ENCODE results near the gene CNKSR3.

The CNKSR3 gene

DNA sequence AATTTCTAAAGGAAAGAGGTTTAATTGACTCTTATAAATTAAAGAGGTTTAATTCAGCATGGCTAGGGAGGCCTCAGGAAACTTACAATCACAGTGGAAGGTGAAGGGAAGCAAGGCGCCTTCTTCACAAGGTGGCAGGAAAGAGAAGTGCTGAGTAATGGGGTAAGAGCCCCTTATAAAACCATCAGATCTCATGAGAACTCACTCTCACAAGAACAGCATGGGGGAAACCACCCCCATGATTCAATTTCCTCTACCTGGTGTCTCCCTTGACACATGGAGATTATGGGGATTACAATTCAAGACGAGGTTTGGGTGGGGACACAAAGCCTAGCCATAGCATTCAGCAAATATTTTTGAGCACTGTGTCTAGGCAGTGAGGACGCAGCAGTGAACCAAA lies 150.0 kb downstream of the CNKSR3 start:
- ChIA-PET POLR2A (interaction anchor here (0.6 kb wide), 1 partner anchor 1256 kb away, joined by 3 read pairs; no protein-coding TSS in a partner anchor), CTCF (no interaction called here)
- TF ChIP-seq, protein P1, sequence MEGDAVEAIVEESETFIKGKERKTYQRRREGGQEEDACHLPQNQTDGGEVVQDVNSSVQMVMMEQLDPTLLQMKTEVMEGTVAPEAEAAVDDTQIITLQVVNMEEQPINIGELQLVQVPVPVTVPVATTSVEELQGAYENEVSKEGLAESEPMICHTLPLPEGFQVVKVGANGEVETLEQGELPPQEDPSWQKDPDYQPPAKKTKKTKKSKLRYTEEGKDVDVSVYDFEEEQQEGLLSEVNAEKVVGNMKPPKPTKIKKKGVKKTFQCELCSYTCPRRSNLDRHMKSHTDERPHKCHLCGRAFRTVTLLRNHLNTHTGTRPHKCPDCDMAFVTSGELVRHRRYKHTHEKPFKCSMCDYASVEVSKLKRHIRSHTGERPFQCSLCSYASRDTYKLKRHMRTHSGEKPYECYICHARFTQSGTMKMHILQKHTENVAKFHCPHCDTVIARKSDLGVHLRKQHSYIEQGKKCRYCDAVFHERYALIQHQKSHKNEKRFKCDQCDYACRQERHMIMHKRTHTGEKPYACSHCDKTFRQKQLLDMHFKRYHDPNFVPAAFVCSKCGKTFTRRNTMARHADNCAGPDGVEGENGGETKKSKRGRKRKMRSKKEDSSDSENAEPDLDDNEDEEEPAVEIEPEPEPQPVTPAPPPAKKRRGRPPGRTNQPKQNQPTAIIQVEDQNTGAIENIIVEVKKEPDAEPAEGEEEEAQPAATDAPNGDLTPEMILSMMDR (IDR thresholded peaks at IDR 0.05; ENCODE audit: control extremely low read depth, extremely low read depth, low read depth, missing control alignments) = no peak
- no peak for DNase-seq (ENCODE audit: extremely low spot score)

DNA sequence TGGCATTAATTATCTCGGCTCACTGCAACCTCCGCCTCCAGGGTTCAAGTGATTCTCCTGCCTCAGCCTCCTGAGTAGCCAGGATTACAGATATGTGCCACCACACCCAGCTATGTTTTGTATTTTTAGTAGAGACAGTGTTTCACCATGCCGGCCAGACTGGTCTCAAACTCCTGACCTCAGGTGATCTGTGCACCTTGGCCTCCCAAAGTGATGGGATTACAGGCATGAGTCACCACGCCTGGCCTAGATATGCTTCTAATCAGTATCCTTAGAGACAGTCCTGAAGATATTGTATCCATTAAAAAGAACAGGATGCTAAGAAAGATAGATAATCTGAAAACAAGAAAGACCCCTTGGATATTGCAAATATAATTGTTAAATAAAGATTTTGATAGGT lies 150.8 kb downstream of the CNKSR3 start:
- POLR2A ChIA-PET = no interaction called here

DNA sequence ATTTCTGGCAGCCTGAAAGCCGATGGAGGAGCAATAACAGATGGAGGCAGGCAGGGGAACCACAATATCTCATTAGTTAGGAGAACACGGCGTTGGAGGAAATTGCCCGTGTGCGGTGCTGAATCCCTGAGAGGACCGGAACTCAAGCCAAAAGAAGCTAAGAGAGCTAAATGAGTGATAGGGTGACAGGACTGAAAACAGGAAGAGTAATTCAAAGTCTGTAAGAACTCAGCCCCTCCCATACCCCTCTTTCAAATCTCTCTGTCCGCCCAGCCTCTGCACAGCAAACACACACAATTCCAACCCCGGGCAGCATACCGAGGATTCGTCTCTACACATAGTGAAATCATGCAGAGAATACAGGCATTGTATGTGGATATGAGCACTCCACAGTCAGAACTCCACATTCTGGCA lies 151.3 kb downstream of the CNKSR3 start:
- CTCF ChIA-PET = no interaction called here
- no peak for DNase-seq (ENCODE audit: extremely low spot score)
- POLR2A ChIA-PET = no interaction called here
- TF ChIP-seq, protein P1 (IDR thresholded peaks at IDR 0.05; ENCODE audit: control extremely low read depth, extremely low read depth, low read depth, missing control alignments) = no peak

More for the DNA sequence above, 150.8 kb downstream of the CNKSR3 start:
- CTCF ChIA-PET = no interaction called here
- no peak for DNase-seq (ENCODE audit: extremely low spot score)
- TF ChIP-seq, protein P1 (IDR thresholded peaks at IDR 0.05; ENCODE audit: control extremely low read depth, extremely low read depth, low read depth, missing control alignments) = no peak

DNA sequence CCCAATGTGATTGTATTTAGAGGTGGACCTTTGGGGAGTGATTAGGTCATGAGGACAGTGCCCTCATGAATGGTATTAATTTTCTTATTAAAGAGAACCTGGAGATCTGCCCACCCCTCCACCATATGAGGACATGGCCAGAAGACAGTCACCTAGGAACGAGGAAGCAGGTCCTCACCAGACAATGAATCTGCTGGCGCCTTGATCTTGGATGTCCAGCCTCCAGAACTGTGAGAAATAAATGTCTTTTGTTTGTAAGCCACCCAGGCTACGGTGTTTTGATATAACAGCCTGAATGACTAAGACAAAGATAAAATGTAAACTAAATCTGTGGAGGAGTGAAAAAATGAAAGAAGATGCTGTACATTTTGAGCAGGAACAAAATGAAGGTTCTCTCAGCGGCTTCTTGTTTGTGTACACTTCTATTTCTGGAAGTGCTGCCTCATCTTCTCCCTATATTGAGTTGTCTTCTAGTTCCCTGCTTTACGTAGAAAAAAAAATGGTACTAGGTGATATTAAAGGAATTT lies 152.4 kb downstream of the CNKSR3 start:
- ChIA-PET CTCF (no interaction called here), POLR2A (no interaction called here)
- DNase-seq (ENCODE audit: extremely low spot score) = no peak
- TF ChIP-seq, protein P1 (IDR thresholded peaks at IDR 0.05; ENCODE audit: control extremely low read depth, extremely low read depth, low read depth, missing control alignments) = no peak

DNA sequence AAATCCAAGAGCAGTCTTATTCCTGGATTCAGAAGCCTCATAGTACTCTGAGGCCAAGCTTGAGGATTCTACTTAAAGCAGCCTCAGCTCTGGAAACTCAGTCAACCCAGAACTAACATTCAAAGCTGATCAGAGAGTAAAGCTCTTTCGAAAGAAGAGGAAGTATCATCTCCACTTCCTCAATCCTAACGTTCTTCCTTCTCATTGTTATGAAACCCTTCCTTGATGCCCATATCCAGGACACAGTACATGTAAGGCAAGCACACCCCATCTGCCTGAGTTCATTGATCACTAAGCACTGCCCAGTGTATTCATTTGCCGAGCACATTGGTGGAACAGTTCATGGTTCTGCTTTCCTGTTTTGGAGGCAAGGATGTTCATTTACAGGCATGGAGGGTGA lies 153.8 kb downstream of the CNKSR3 start, which contains the start of gene IPCEF1:
IPCEF1 (minus strand) TSS at position 114 of the 400 bp plus-strand sequence. CDS start 90,856 bp downstream, outside the sequence.
- no peak for DNase-seq (ENCODE audit: extremely low spot score)
- POLR2A ChIA-PET = no interaction called here
- TF ChIP-seq, protein P1 (IDR thresholded peaks at IDR 0.05; ENCODE audit: control extremely low read depth, extremely low read depth, low read depth, missing control alignments) = no peak
- CTCF ChIA-PET = interaction anchor here (0.8 kb wide), 1 partner anchor 15 kb away, joined by 3 read pairs; no protein-coding TSS in a partner anchor

DNA sequence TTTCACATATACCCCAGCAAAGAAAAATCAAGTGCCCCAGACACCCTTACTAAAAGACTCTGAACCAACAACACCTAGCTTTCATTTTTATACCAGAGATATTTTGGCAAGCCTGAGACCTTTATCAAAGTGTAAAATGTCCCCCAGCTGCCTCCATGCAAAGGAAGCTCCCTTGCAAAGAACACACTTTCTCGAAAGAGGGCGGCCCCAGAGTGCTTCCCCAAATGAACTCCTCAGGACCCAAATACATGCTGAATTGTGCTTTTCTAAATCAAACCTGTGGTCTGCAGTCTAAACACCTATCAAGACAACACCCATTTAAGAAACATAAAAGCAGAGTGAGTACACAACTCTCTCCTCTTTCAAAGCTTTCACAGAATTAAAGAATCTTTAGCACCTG lies 154.4 kb downstream of the CNKSR3 start:
- TF ChIP-seq, protein P1 (IDR thresholded peaks at IDR 0.05; ENCODE audit: control extremely low read depth, extremely low read depth, low read depth, missing control alignments) = no peak
- no peak for DNase-seq (ENCODE audit: extremely low spot score)
- ChIA-PET POLR2A (no interaction called here), CTCF (interaction anchor here (0.8 kb wide), 1 partner anchor 14 kb away, joined by 3 read pairs; no protein-coding TSS in a partner anchor)
